NB4 (cell line): Measurements from ENCODE around the gene NDRG4.

ENCODE experiments used
- MYC ChIP-seq: IDR thresholded peaks from 2 replicates; pipeline ENCODE4 v1.6.1; 2011; ENCODE audit warnings: low read depth, low read length
- POLR2A ChIP-seq: IDR thresholded peaks from 2 replicates; pipeline ENCODE4 v1.6.1; 2011; ENCODE audit warnings: mild to moderate bottlenecking; ENCODE audit not compliant: insufficient read length; ENCODE audit errors: extremely low read depth
- TF ChIP-seq, protein P1 (sequence below): IDR thresholded peaks from one replicate; pipeline ENCODE4 v1.5.1; 2012; ENCODE audit warnings: low read depth, low read length

DNA sequence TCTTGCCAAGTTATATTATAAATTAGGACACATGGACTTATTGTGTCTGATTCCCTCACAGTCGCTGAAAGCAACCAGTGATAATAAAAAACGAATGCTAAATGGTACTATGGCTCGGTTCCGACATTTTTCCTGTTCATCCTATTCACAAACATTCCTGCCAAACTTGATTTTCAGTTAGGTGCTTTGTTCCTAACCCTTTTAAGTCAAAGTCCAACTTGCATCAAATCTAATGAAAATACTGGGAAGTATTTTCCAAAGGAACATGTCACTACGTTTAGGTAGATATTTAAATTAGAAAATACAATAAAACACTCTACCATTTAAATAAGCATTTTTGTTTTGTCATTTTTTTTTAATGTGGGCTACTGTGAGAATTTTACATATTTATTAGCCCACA lies 36.3 kb downstream of the NDRG4 start:
- TF ChIP-seq, protein P1, sequence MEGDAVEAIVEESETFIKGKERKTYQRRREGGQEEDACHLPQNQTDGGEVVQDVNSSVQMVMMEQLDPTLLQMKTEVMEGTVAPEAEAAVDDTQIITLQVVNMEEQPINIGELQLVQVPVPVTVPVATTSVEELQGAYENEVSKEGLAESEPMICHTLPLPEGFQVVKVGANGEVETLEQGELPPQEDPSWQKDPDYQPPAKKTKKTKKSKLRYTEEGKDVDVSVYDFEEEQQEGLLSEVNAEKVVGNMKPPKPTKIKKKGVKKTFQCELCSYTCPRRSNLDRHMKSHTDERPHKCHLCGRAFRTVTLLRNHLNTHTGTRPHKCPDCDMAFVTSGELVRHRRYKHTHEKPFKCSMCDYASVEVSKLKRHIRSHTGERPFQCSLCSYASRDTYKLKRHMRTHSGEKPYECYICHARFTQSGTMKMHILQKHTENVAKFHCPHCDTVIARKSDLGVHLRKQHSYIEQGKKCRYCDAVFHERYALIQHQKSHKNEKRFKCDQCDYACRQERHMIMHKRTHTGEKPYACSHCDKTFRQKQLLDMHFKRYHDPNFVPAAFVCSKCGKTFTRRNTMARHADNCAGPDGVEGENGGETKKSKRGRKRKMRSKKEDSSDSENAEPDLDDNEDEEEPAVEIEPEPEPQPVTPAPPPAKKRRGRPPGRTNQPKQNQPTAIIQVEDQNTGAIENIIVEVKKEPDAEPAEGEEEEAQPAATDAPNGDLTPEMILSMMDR: no peak
- TF ChIP-seq POLR2A: no peak
- TF ChIP-seq MYC: no peak
